GM18502 (cell line): ENCODE measurements around the gene GATM.

ENCODE experiments used
- ATAC-seq: cut with Tn5 transposase; IDR thresholded peaks from one replicate; pipeline ENCODE4 v1.9.1; 2021; ENCODE audit warnings: mild to moderate bottlenecking; ENCODE audit not compliant: unreplicated experiment, poor library complexity

GATM gene

GRCh38 chr15:45362419-45362818 lies 15.9 kb downstream of the GATM start:
- no peak for ATAC-seq

- ATAC-seq = no peak
Observed at GRCh38 chr15:45361878-45362277, 16.5 kb downstream of the GATM start.

GRCh38 chr15:45355860-45356259 lies 22.5 kb downstream of the GATM start:
- no peak for ATAC-seq

DNA sequence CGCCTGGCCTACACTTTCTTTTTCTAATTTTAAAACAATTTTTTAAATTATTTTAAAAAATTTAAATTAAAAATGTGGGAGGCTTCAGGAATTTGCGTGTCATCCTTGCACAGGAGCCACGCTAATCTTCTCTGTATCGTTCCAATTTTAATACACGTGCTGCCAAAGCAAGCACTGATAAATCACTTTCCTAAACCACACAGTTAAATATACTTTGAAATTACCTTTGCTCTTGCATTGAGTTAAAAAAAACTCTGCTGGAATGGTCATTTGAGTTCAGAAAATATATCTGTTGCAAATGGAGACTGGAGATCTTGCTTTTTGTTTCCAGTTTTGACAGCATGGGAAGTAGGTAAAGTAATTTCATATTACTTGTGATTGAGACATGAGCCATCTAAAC lies 23.6 kb downstream of the GATM start:
- ATAC-seq = no peak

GRCh38 chr15:45351227-45351626 lies 27.1 kb downstream of the GATM start:
- no peak for ATAC-seq

GRCh38 chr15:45349623-45350022 lies 28.7 kb downstream of the GATM start:
- ATAC-seq = no peak

GRCh38 chr15:45347989-45348388 lies 30.4 kb downstream of the GATM start:
- no peak for ATAC-seq

DNA sequence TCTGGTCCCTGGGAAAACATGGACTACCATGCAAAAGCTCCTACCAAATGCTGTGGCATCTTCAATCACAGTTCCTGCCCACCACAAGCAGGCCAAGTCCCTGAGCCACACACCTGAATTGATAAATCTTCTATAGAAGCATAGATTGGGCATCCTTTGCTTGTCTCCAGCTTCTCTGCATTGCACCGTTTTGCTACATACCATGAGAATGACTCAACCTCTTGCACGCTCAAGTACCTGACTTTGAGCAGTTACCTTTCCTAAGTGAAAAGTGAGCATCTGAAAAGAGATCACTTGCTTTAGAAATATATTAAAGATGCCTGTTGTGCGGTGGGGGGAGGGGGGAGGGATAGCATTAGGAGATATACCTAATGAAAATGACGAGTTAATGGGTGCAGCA lies 31.3 kb downstream of the GATM start:
- ATAC-seq = no peak

DNA sequence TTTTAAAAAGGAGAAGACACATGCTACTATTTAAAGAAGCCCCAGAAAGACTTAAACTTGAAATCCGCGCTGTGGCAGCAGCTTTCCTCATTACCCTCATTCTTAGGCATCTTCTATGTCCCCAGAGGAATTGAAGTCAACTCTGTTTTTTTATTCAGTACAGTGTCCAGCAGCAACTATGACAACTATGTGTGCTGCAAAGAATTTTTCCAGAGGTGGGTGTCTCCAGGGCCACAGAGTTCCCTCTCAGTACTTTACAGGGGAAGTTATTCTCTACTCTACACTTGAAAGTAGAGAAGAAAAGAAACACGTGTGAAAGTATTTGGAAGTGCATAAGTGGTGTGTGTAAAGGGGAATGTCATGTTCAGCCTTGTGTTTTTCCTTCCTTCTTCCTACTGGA lies 32.0 kb downstream of the GATM start:
- ATAC-seq = no peak

GRCh38 chr15:45343258-45343860 lies 35.0 kb downstream of the GATM start:
- no peak for ATAC-seq

DNA sequence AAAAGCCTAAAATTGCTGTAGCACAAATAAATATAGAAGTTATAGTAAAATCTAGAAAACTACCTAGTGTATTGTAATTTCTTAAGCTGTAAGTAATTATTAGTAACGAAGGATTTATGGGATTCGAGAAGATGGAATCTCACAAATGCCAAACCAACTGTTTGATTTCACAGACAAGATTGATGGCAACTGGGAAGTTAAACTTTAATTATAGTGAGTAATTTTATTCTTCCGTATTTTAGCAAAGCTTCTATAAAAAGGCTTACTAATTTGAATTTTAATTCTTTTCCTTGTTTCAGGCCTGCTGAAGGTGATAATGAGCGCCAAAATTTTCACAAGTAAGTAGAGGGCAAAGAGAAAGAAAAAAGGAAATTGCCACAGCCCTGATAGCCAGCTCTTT lies 36.6 kb downstream of the GATM start:
- no peak for ATAC-seq

DNA sequence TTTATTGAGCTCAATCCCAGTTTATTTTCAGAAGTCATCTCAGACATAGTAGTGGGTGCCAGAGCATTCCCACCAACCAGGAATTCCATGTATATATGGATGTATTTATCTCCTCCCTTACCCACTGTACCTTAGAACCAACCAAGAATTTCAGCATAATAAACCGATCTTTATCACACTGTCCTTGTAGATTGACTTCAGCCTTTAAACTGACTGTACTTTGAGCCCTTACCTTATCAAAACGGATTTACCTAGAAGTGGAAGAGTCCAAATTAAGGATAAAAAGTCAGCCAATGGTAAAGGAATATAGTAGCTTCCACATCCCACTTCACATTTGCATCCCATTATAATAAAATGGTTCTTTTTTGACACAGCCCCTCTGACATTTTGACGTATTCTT lies 37.9 kb downstream of the GATM start:
- no peak for ATAC-seq

- ATAC-seq = no peak
Observed at GRCh38 chr15:45338417-45338816, 39.9 kb downstream of the GATM start.

- no peak for ATAC-seq
Observed at GRCh38 chr15:45337224-45337623, 41.1 kb downstream of the GATM start.

DNA sequence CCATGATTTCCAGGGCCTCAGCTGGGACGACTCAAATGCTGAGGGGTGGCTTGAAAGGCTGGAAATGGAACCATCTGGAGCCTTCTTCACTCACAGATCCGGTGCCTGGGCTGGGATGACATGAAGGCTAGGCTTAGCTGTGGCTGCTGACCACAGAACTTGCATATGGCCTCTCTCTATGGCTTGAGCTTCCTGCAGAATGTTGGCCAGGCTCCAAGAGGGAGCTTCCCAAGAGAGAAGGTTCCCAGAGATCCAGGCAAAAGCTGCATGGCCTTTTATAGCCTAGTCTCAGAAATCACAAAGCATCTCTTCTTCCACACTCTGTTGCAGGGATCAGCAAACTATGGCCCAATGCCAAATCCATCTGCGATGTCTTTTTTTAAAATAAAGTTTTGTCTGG lies 44.8 kb downstream of the GATM start:
- no peak for ATAC-seq

GRCh38 chr15:45332694-45333093 lies 45.6 kb downstream of the GATM start:
- no peak for ATAC-seq

DNA sequence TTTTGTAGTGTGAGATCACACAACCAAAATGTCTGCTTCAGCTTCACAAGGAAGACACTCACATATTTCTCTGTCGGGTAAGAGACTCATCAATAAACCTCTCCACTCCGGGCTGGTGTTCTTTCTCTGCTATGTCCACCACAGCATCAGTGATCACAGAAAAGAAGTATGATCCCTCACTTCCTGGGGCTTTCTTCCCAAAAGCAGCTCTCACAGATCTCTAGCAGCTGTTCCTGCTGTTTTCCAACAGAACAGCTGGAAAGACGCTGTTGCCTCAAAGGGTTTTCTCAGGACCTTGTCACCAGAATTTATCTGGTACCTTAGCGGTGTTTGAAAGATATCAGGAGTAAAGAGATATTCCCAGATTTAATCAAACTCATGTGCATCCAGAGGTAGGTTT lies 46.4 kb downstream of the GATM start:
- no peak for ATAC-seq

- no peak for ATAC-seq
Observed at GRCh38 chr15:45328663-45329062, 49.7 kb downstream of the GATM start.

GRCh38 chr15:45326741-45327140 lies 51.6 kb downstream of the GATM start:
- no peak for ATAC-seq

DNA sequence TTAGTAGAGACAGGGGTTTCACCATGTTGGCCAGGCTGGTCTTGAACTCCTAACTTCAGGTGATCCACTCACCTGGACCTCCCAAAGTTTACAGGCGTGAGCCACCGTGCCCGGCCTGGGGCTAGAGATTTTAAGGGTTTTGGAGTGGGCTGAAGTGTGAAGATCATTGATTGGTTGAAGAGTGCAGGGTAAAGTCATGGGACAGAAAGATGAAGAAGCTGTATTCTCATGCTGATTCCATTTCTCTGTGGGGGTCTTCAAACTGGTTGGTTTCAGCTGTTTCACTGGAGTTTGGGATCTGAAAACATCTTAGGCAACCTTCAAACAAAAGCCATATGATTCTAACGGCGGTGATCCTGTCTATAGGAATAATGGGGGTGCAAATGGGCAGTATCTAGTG lies 52.1 kb downstream of the GATM start:
- no peak for ATAC-seq

DNA sequence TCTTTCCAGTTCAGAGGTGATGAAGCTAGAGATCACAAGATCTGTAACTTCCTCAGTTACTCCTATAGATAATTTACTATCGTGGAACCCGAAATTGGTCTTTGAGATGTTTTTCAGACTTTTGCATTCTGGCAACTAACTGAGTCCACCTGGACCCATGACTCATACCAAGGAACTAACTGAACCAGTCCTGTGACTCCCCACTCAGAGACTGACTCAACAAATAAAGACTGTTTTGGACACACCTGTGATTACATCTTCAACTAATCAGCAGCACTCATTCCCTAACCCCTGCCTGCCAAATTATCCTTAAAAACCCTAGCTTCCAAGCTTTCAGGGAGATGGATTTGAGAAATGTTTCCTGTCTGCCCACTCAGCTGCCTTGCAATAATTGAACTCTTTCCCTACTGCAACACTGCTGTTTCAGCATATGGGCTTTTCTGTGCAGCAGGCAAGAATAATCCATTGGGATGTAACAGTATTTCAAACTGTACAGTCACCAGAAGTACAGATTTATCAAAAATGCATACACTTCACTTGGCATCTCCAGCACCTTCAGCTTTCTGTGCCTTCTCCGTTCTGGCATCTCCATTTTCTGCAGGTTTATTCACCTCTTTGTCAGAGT lies 57.7 kb downstream of the GATM start:
- ATAC-seq = no peak

- ATAC-seq = no peak
Observed at GRCh38 chr15:45319472-45320214, 58.7 kb downstream of the GATM start.
